Epithelial cell of esophagus (primary cell): ENCODE measurements around the gene BLNK.

Experiments
- DNase-seq: peaks from one replicate; pipeline ENCODE4 v3.0.0; 2010; ENCODE audit warnings: low read depth
- H3K4me3 ChIP-seq: 2 replicates; pipeline ENCODE4 v1.5.1; 2011; ENCODE audit warnings: mild to moderate bottlenecking, low read length, control low read depth
- TF ChIP-seq, protein P1 (sequence below): IDR thresholded peaks from 2 replicates; pipeline ENCODE4 v1.5.1; 2011; ENCODE audit warnings: low read depth, mild to moderate bottlenecking, low read length, control low read depth, inconsistent platforms; ENCODE audit not compliant: insufficient read depth; ENCODE audit errors: missing control alignments

BLNK gene

DNA sequence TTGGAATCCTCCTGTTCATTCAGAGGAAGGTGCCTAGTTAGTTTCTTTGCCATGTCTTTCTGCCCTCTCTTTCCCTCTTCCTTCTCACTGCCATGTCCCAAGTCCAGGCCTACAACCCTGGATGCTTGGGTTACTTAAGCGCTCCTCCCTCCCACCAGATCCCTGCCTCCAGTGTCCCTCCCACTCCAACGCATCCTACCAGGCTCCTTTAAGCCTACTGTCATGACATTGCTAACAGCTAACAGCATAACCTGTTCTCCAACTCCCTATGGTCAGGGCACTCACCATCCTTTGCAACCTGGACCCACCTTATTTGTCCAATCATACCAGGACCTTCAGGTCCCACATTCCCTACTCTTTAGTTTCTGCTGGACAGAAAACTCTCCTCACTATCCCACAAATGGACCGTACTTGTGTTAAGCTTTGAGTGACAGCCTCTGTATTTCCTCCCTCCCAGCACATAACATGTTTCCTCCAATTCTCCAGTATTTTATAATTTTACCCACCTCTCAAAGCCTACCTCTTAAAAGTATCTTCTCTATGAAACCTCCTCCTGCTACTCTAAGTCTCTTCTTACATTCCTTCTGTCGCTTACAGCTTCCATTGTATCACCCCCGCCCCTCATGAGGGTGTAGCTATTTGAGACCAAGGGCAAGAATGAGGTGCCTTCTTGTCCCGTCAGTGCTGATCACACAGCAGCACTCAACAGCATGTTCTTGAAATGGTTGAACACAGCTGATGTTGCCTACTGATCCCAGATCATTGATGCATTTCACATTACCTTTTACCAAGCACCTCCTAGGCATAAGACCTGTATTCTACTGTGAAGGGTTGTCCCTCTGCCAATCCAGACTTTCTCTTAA is 1.7 kb downstream of the BLNK start:
- H3K4me3 ChIP-seq: peak overlapping the region; percentile 73

DNA sequence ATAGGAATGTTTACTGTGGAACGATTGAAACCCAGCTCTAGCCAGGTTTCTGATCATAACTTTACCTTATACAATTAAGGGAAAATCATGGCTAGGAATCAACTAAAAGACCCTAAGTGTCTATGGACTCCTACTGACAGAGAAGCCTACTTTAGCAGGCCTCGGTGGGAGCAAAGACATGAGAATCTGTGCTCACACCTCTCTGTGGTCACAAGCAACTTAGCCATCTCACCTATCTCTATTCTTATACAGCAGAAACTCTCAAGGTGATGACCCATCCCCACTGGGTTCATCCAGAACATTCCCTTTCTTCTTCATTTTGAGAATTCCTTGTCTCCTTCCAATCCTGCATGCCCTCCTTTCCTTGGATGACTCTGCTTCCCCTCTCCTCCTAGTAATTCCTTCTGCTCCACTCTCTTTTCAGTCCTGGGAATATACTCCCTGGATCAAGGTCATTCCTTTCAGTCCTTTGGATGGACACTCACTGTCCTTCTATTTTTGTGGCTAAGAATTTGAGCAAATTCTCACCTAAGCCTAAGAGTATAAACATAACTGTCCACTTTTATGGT is 2.9 kb downstream of the BLNK start:
- TF ChIP-seq, protein P1, sequence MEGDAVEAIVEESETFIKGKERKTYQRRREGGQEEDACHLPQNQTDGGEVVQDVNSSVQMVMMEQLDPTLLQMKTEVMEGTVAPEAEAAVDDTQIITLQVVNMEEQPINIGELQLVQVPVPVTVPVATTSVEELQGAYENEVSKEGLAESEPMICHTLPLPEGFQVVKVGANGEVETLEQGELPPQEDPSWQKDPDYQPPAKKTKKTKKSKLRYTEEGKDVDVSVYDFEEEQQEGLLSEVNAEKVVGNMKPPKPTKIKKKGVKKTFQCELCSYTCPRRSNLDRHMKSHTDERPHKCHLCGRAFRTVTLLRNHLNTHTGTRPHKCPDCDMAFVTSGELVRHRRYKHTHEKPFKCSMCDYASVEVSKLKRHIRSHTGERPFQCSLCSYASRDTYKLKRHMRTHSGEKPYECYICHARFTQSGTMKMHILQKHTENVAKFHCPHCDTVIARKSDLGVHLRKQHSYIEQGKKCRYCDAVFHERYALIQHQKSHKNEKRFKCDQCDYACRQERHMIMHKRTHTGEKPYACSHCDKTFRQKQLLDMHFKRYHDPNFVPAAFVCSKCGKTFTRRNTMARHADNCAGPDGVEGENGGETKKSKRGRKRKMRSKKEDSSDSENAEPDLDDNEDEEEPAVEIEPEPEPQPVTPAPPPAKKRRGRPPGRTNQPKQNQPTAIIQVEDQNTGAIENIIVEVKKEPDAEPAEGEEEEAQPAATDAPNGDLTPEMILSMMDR: no peak
- no peak for DNase-seq
- H3K4me3 ChIP-seq: no peak overlapping the region

More for the DNA sequence above, 1.7 kb downstream of the BLNK start:
- DNase-seq: peak; percentile 25
- TF ChIP-seq, protein P1: no peak

DNA sequence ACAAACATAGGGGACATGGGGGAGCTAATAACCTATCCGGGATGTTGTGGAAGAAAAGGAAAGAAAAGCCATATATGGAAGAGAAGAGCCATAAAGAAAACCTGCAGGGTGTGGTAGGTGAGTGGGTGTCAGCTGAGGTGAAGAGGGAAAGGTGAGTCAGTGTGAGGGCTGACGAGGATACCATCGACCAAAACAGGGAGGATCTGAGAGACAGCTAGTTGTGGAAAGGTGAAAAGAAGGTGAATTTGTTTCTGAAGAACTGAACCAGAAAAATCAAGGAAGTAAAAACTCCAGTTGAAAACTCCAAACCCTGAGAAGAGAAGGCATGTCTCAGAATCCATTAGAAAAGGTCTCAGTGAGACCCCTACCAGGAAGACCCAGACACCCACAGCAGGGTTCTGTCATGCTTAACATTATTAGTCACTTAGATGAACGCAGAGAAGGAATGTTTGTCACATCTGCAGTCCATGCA is 4.1 kb downstream of the BLNK start:
- H3K4me3 ChIP-seq: no peak overlapping the region
- DNase-seq: peak; percentile 87
- TF ChIP-seq, protein P1: no peak

DNA sequence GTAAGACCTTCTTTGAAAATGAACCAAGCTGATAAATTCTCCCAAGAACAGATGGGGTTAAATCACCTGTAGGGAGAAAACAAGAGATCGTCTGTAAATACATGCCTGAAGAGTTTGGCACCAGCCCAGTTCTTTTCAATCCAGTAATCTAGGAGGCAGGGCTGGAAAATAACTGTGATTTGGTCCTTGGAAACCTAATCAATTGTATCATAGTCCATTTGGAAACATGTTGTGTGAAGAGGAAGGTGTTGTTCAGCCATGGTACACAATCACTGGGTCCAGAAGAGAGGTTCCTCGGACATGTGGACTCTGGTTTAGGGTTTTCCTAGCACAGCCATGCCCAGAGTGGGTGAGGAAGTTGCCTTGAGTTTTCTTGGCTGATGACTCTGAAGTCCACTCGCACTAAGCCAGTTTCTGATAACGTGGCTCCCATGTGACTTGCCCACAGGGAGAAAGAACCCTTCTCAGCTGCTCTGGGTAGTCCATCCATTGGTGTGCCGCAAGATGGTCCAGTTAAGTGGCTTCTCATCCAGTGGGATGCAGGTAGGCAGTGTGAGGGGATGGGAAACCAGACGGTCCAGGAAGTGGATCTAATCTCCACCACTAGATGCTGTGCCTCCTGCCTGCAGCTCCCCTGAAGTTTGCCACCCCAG is 5.1 kb downstream of the BLNK start:
- DNase-seq: no peak
- H3K4me3 ChIP-seq: no peak overlapping the region
- TF ChIP-seq, protein P1: no peak

DNA sequence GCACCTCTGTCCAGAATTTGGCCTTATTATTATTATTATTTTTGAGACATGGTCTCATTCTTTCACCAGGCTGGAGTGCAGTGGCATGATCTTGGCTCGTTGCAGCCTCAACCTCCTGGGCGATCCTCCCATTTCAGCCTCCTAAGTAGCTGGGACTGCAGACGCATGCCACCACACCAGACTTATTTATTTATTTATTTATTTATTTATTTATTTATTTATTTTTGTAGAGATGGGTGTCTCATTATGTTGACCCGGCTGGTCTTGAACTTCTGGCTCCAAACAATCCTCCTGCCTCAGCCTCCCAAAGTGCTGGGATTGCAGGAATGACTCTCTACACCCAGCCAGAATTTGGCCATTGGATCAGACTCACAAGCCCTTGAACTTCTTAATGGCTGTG is 6.4 kb downstream of the BLNK start:
- no peak overlapping the region for H3K4me3 ChIP-seq
- TF ChIP-seq, protein P1: no peak
- DNase-seq: no peak

DNA sequence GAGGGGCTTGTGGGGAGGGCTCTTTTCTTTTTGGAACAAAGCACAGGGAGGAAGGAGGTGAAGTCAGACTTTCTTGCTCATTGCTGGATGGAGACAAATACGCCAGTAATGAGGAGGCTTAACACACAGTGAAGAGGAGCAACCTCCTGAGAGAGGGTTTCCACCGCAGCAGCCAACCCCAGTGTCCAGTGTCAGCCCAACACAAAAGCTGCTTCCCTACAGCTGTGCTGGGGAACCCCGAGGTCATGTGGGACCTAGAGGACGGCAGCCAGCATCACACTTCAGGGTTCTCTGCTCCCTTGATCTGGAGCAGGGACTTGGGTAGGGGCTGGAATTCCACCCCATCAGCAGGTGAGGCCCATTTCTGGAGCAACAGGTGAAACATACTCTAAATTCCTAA is 7.7 kb downstream of the BLNK start:
- no peak overlapping the region for H3K4me3 ChIP-seq
- TF ChIP-seq, protein P1: no peak
- no peak for DNase-seq
